Sigmoid colon (tissue), 4 donors: Measurements from ENCODE around the gene AKR1C1.

Experiments
- POLR2A ChIP-seq, 2 donors: fragments of 450-650 bp; IDR thresholded peaks; one replicate each; pipeline ENCODE4 v1.6.1; 2016; ENCODE audit warnings: antibody characterized with exemption in 2 of 2, mild to moderate bottlenecking in 2 of 2, moderate library complexity in 2 of 2
- POLR2AphosphoS5 ChIP-seq, 4 donors: sonication (generic); formaldehyde crosslinking; IDR thresholded peaks; one replicate each; pipeline ENCODE4 v1.6.1; 2017; ENCODE audit warnings: antibody characterized with exemption in 4 of 4
- TF ChIP-seq, protein P1 (sequence below), 4 experiments: fragments of 450-650 bp in 3 of 4; fragments of 200-600 bp in 1 of 4; IDR thresholded peaks; one replicate each; pipeline ENCODE4 v1.5.1; 2016 to 2019; ENCODE audit warnings: antibody characterized with exemption in 4 of 4, mild to moderate bottlenecking in 3 of 4, moderate library complexity in 2 of 4

DNA sequence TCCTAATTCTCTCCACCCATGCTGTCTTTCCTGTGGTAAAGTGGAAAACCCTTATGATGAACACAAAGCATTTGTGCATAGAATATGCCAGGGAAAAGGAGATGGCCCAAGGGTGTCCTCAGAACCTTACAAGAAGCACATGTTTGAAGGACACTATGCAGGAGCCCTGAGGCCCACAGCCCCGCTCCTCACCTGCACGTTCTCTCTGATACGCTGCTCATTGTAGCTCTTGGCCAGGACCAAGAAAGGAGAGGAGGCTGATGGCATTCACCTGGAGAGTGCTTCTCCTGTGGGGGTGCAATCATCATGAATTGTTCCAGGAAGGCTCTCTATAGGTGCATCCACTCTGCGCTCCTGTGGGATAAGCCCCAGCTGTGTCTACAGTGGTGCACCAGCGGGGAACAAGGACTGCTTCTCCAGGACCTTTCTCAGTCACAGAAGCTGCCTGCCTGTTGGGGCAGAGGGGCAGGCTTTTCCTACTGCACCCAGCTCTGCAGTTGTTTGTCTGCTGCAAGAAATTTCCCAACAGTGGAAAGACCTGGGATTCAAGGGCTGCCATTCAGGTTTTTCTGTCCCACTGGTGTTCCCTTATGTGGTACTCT lies 20.5 kb downstream of the AKR1C1 start:
- TF ChIP-seq, protein P1, sequence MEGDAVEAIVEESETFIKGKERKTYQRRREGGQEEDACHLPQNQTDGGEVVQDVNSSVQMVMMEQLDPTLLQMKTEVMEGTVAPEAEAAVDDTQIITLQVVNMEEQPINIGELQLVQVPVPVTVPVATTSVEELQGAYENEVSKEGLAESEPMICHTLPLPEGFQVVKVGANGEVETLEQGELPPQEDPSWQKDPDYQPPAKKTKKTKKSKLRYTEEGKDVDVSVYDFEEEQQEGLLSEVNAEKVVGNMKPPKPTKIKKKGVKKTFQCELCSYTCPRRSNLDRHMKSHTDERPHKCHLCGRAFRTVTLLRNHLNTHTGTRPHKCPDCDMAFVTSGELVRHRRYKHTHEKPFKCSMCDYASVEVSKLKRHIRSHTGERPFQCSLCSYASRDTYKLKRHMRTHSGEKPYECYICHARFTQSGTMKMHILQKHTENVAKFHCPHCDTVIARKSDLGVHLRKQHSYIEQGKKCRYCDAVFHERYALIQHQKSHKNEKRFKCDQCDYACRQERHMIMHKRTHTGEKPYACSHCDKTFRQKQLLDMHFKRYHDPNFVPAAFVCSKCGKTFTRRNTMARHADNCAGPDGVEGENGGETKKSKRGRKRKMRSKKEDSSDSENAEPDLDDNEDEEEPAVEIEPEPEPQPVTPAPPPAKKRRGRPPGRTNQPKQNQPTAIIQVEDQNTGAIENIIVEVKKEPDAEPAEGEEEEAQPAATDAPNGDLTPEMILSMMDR (IDR thresholded peaks at IDR 0.05) = no peak
- TF ChIP-seq POLR2A (IDR thresholded peaks at IDR 0.05) = no peak
- TF ChIP-seq POLR2AphosphoS5 (IDR thresholded peaks at IDR 0.05) = no peak
